ENCODE results near the gene FANCC.

DNA sequence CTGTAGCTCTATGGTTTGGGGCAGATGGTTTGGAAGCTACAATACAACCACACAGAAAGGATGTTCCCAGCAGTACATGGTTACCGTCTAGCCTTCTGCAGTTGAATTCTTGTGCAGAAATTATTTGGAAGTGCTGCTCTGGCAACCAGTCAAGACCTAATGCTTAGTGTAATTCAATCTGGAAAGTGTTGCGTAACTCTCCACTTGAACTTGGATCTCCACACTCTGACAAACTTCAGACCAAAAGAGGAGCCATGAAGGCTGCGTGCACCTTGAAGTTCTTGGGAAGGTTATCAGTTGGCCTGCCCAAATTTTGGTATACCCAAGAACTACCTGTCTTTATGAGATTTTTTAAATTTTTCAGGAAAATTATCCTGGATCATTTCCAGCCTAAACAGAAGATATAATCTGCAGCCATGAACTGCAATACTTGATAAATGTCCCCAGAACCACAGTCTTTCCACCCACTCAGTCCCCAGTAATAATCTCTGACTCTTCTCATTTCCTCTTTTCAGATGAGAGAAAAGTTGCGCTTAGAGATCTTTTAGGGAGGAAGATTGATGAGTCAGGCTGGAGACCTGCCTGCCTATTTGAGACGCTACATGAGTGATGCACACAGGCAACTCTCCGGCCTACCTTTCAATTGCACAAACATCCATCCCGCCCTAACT, 159.9 kb downstream of the FANCC start:
- TF ChIP-seq, protein P1, sequence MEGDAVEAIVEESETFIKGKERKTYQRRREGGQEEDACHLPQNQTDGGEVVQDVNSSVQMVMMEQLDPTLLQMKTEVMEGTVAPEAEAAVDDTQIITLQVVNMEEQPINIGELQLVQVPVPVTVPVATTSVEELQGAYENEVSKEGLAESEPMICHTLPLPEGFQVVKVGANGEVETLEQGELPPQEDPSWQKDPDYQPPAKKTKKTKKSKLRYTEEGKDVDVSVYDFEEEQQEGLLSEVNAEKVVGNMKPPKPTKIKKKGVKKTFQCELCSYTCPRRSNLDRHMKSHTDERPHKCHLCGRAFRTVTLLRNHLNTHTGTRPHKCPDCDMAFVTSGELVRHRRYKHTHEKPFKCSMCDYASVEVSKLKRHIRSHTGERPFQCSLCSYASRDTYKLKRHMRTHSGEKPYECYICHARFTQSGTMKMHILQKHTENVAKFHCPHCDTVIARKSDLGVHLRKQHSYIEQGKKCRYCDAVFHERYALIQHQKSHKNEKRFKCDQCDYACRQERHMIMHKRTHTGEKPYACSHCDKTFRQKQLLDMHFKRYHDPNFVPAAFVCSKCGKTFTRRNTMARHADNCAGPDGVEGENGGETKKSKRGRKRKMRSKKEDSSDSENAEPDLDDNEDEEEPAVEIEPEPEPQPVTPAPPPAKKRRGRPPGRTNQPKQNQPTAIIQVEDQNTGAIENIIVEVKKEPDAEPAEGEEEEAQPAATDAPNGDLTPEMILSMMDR (conservative IDR thresholded peaks at IDR 0.05; ENCODE audit: low read depth, low read length) = no peak
- TF ChIP-seq, protein P2, sequence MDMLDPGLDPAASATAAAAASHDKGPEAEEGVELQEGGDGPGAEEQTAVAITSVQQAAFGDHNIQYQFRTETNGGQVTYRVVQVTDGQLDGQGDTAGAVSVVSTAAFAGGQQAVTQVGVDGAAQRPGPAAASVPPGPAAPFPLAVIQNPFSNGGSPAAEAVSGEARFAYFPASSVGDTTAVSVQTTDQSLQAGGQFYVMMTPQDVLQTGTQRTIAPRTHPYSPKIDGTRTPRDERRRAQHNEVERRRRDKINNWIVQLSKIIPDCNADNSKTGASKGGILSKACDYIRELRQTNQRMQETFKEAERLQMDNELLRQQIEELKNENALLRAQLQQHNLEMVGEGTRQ (IDR thresholded peaks at IDR 0.05; ENCODE audit: low read depth, low read length) = no peak
- TF ChIP-seq RFX5 (IDR thresholded peaks at IDR 0.05; ENCODE audit: low read depth, low read length) (no peak), POLR2A (IDR thresholded peaks at IDR 0.05; ENCODE audit: low read depth, low read length) (no peak), RCOR1 (IDR thresholded peaks at IDR 0.05; ENCODE audit: insufficient replicate concordance, low read length) (no peak), MAZ (IDR thresholded peaks at IDR 0.05; ENCODE audit: borderline replicate concordance, low read depth, low read length) (no peak), MAFK (IDR thresholded peaks at IDR 0.05; ENCODE audit: low read depth, low read length) (no peak), CEBPB (IDR thresholded peaks at IDR 0.05; ENCODE audit: low read depth, low read length) (peak; percentile 100), RAD21 (IDR thresholded peaks at IDR 0.05; ENCODE audit: low read length) (no peak)

Data from IMR-90 (cell line).